HG03095 (cell line): ENCODE results near the gene ADGRG1.
A peak's percentile ranks its signal among the peaks of the same experiment; 100 is the strongest.

ENCODE experiments used
- ATAC-seq: cut with Tn5 transposase; IDR thresholded peaks from one replicate; pipeline ENCODE4 v1.9.1; 2021; ENCODE audit warnings: moderate library complexity; ENCODE audit not compliant: unreplicated experiment

Gene ADGRG1

DNA sequence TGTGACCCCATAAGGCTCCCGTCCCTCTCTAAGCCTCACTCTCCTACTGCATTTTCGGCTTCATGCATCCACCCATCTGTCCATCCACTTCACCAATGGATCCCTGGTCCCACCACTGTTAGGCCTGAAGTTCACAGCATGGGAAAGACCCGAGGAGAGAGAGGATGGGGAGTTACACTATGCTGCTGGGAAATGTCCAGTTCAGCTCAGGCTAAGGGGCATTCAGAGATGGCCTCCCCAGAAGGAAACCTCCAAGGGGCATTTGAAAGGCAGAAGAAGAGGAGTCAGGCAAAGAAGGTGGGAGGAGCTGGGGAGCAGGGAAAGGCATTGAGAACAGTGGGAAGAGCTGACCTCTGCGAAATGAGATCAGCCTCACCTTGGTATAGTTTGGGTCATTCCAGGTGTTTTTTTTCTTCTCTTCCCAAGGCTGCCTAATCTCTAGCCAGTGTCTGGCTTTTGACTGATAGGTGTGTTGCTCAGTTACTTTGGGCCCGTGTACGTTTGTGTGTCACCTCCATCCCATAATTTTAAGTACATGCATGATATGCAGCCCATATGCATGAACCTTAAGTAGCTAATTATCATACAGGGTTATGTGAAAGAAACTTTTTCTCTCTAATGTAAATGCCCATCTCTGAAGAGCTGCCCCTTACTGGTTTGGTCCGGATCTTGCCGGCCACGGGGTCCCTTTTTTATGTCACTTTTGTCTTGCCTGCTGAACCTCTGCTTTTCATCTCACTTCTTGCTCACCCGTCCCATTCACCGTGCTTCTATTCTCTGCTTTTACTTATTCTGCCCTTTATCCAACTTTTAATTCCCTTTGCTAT lies 54.6 kb downstream of the ADGRG1 start:
- no peak for ATAC-seq

DNA sequence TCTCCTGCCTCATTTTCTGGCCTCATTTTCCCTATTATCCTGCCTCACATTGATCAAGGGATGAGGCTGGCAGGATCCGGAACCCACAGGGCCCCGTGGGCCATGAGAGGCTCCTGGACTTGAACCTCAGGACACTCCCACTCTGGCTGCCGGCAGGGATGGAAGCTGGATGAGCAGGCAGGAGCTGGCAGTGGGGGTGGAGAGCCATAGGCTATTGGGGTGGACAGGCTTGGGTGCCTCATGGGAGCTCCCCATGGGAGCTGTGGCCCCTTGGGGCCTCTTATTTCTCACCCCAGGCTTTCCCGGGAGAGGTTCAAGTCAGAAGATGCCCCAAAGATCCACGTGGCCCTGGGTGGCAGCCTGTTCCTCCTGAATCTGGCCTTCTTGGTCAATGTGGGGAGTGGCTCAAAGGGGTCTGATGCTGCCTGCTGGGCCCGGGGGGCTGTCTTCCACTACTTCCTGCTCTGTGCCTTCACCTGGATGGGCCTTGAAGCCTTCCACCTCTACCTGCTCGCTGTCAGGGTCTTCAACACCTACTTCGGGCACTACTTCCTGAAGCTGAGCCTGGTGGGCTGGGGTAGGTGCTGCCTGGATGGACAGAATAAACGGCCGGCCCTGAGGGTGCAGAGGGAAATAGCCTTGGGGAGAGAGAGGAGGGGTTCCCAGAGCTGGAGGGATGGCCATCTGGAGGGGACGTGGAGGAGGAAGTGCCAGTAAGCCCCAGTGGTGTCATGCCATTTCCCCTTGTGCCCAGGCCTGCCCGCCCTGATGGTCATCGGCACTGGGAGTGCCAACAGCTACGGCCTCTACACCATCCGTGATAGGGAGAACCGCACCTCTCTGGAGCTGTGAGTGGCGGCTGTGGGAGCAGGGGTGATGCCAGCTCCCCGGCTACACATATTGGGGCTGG lies 55.5 kb downstream of the ADGRG1 start:
- ATAC-seq, result no peak

DNA sequence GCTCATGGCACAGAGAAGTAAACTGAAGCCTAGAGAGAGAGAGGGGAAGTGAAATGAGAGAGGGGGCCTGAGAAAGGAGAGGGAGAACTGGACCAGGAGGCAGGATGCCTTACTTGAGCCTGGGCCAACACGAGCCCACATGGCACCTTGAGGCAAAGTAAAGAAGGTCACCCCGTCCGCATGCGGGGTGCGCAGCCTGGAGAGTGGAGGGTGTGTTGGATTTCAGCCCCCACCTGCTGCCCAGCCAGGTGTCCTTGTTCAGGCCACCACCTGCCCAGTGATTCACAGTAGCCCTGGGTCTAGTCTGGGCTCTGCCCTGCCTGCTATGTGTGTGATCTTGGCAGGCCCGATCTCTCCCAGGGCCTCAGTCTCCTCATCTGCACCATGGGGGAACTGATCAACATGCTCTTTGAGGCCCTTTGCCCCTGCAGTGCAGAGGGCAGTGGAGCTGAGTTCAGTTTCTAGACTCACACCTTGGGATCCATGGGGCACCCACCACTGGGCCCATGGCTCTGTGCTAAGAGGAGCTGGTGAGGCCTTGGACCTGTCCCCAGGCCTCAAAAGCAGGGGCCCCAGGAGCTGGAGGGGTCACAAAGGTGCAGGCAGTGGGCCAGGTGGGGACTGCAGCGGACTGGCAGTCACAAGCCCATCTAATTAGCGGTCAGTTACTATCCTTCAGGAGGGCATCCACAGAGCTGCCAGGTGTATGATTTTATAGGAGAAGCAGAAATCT lies 56.4 kb downstream of the ADGRG1 start:
- ATAC-seq, result no peak

DNA sequence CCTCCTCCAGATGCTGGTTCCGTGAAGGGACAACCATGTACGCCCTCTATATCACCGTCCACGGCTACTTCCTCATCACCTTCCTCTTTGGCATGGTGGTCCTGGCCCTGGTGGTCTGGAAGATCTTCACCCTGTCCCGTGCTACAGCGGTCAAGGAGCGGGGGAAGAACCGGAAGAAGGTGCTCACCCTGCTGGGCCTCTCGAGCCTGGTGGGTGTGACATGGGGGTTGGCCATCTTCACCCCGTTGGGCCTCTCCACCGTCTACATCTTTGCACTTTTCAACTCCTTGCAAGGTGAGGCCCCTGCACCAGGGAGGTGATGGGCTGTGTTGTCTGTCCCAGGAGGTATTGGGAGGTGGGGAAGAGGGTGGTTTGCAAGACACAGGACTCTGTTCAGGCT lies 57.2 kb downstream of the ADGRG1 start:
- ATAC-seq, result no peak

DNA sequence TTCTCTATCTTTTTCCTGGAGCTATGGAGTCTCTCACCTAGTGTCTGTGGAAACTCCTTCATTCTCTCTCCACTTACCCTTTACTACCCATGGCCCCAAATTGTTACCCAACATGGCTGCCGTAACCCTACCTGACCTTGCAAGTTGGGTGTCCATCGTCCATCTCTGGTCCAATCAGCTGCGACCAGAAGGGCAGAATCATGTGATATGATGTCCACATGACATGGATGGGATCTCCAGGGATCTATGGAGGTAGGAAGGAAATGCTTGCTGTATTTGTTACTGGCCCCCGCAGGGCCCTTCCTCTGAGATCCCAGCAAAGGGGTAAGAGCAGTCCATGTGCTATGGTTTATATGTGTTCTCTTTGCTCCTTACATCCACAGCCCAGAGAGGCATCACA lies 58.1 kb downstream of the ADGRG1 start:
- ATAC-seq, result no peak

DNA sequence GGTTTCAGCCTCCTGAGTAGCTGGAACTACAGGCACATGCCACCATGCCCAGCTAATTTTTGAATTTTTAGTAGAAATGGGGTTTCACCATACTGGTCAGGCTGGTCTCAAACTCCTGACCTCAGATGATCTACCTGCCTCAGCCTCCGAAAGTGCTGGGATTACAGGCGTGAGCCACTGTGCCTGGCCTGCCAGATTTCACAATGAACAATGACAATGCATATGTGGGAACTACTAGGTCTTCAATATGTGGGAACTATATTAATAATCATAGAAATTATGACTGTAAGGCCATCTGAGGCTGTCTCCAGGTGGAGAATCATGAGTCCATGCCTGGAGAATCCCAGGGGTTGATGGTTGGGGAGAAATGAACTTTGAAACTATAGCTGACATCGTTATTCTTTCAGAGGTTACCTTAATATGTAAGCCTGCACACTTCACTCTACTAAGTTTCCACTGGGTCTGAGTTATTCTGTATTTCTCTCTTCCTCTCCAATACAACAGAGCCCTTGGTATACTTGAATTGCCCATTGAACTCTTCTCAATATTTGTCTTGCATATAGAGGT lies 59.0 kb downstream of the ADGRG1 start:
- no peak for ATAC-seq

DNA sequence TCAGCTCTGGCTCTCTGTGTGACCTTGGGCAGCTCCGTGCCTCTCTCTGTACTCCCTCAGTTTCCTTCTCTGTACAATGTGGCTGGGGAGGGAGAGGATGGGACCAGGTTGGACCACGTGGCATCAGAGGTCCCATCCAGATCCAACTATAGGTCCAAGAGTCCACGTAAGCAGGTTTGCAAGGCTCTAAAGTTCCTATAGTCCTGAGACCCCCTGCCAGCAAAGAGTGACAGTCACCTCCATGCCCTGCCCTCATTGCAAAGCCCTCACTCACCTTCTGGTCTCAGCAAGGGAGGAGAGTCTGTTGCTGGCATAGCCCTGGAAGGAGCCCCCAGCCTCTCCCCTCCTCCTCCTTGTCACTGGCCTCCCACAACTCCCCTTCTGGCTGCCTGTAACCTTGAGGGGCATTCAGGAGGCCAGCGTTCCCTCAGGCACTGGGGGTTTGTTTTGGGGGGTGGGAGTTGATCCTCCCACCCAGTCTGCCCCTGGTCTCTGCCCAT lies 60.1 kb downstream of the ADGRG1 start:
- no peak for ATAC-seq

DNA sequence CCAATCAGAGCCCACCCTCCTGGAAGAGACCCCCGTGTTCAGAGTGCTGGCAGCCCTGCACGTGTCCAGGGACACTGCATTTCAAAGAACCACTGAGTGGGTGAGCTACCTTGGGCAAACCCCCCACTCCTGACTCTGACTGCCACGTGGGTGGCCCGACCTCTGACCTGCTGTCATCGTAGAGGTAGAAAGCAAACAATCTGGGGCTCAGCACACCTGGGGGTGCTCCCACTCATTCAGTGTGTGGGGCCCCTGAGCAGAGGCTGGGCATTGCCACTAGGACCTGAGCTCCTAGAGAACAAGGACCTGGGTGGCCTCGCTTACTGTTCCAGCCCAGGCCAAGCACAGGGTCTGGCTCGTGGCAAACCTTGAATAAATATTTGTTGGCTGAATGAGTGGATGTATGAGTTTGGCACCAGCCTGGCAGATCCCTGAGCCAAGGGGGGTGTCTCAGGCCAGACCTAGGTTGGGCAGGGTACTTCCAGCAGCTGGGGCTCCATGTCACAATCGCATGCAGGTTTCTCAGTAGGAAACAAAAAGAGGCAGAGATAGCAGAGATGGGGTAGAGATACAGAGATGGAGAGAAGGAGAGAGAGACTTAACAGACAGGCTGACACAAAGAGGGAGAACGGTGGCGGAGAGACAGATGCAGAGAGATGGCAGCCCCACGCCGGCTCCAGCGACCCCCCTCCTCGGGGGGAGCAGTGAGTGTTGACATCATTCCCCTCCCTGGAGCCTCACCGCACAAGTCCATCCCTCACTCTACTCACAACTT lies 60.7 kb downstream of the ADGRG1 start:
- ATAC-seq, result no peak

DNA sequence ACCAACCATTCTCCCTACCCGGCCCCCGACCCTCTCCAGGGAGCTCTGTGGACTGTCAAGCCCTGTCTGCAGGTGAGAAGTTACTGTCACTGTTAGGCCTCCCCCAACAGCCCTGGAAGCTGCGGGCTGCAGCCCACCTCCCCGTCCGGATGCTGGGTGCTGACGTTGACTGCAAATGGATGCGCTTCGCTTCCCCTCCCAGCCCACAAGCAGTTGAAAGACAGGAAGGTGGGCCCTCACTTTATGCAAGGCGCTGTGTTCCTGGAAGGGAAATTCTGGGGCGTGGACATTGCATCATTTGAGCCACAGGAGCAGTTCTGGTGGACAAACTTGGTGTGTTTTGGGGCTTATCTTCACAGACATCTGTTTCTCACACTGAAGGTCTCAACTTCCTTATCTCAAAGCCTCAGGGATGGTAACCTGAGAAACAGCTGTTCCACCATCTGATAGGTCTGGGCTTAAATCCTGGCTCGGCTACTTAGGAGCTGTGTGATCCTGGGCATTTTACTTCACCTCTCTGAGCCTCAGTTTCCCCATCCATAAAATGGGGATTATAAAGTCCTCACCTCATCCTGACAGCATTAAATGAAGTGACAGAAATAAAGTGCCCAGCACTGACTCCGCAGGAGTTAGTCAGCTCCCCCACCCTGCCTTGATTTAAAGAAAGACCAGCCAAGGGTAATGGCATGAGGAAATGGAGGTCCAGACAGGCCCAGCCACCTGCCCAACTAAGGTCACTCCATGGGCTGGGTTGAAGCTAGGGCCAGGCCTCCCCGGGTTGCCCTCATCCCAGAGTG lies 61.5 kb downstream of the ADGRG1 start:
- ATAC-seq, result peak; percentile 80

DNA sequence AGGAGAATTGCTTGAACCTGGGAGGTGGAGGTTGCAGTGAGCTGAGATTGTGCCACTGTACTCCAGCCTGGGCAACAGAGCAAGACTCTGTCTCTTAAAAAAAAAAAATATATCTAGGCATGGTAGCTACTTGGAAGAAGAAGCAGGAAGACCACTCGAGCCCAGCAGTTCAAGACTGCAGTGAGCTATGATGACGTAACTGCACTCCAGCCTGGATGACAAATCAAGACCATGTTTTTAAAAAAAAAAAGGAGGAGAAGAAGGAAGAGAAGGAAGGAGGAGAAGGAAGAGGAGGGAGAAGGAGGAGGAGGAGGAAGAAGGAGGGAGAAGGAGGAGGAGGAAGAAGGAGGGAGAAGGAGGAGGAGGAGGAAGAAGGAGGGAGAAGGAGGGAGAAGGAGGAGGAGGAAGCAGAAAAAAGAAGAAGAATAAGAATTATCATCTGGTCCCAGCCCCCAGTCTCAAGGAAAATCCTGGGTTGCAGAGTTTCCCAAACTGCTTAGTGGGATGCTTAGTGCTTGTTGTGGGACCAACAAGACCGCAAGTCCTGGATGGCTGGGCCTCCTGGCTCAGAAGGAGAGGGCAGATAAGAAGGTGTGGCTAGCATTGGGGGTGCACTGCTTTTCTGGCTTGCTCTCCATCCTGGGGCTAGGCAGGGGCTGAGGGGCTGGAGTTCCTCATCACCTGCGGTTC lies 62.5 kb downstream of the ADGRG1 start:
- ATAC-seq, result no peak

DNA sequence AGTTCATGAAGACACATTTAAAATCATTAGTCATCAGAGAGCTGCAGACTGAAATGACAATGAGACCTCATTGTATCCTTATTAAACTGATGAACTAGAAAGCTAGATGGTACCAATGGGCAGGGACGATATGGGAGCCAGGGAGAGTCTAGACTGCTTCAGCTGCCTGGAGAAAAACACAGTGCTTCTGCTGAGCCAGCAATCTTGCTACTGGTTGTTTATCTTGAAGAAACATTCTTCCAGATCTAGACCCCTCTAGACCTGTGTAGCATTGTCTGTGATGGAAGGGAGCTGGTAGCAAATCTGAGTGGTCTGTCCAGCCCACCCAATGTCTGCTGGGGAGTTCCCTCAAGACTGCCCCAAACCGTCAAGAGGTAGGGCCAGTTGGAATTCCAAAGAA lies 64.2 kb downstream of the ADGRG1 start:
- ATAC-seq, result no peak

DNA sequence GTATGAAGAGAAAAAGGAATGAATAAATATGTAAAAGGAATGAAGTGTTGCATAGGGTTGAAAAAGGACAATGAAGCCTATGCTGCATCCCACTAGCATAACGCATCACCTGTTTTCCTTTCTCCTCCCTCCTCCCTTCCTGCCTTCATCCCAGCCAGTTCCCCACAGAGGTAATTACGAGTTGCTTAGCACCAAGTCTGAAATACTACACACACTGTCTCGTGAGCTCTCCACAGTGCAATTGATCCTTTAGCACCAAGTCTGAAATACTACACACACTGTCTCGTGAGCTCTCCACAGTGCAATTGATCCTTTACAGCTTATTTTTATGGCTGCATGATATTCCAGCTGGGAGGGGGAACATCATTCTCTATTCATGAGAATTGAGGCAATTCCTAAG lies 65.1 kb downstream of the ADGRG1 start:
- no peak for ATAC-seq

DNA sequence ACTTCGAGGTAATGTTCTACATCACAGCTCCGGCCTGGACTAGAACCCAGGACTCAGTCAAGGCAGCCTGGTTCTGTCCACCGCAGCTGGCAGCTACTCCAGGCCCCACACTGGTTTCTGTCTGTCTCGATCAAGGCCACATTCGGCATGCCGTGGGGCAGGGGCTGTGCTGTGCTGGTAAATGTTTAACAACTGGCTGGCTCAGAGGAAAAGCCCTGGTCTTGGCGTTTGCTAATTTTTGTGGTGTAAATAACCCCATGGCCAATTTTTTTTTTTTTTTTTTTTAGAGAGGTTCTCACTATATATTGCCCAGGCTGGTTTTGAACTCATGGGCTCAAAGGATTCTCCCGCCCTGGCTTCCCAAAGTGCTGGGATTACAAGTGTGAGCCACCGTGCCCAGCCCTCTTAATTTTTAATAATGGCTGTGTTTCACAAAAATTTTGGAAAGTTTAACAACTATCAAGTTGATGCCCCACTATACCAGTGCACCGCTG lies 65.8 kb downstream of the ADGRG1 start:
- ATAC-seq, result no peak

DNA sequence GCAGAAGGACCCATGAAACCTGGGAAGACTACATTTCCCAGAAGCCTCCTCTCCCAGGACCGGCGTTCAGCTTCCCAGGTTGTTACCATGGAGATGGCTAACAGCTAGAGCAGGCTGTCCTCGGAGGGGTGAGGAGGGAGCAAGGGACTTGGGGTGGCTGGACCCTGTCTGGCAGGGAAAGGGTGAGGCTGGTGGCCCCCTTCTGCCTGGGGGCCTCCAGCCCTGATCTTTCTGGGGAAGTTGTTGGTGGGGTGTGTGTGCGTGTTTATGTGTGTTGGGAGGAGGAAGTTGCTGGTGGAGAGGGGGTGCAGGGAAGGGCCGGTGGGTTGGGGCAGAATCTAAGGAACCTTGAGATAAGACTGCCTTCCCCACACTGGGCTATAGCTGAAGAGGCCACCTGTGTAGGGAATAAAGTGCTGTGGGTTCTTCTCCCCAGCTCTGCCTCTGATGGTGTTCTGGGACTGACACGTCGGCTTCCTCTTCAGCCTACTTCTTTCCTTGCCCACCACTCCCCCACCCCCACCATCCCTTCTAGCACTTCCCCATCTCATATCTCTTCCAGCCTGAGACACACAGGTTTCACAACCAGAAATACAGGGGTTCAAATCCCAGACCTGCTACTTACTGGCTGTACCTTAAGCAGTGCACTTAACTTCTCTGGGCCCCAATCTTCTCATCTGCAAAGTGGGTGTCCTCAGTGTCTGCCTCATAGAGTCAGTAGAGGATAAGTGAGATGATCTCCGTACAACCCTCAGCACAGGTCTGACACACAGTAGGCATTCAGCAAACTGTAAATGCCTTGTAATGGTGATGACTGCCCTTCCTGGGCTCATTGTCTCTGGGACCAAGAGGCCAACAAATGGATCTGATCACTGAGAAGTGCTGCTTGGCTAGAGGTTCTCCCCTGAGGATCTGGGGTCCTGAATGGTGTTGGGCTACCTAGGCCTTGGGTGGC lies 66.6 kb downstream of the ADGRG1 start, which contains the start of gene DRC7:
Gene DRC7, plus strand, starts transcription at position 82 of the 955 bp plus-strand sequence. CDS start 3,144 bp downstream, outside the sequence.
- ATAC-seq, result no peak

DNA sequence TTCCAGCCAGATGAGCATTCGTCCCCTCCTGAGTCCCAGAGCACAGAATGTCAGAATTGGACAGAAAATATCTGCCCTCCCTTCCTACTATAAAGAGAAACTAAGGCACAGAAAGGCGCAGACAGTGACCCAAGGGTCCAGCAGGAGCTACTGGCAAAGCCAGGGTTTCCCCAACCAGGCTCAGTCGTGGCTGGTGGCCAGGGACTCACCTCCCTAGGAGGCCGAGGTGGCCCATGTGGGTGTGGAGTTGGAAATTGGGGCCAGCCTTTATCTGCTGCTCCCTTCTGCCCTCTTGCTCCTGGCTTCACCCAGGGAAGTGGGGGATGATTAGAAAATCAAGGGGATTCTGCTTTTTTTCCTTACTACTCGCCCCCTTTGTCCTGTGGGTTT lies 67.2 kb downstream of the ADGRG1 start:
- ATAC-seq, result no peak

DNA sequence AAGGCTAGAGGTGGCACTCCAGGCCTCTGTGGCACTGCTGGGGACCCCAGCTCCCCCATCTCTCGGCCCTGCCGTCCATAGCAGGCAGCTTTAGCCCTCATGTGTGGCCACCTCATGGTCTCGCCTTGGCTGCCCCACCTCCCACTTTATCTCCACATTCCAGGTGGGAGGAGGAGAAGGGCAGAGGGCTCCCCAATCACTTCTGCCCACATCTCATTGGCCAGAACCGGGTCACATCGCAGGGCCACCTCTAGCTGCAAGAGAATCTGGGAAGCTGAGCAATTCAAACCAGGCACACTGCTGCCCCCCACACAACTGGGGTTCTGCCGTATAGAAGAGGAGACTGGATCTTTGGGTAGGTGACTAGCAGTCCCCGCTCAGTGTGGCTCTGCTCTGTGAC lies 67.8 kb downstream of the ADGRG1 start:
- ATAC-seq, result no peak

DNA sequence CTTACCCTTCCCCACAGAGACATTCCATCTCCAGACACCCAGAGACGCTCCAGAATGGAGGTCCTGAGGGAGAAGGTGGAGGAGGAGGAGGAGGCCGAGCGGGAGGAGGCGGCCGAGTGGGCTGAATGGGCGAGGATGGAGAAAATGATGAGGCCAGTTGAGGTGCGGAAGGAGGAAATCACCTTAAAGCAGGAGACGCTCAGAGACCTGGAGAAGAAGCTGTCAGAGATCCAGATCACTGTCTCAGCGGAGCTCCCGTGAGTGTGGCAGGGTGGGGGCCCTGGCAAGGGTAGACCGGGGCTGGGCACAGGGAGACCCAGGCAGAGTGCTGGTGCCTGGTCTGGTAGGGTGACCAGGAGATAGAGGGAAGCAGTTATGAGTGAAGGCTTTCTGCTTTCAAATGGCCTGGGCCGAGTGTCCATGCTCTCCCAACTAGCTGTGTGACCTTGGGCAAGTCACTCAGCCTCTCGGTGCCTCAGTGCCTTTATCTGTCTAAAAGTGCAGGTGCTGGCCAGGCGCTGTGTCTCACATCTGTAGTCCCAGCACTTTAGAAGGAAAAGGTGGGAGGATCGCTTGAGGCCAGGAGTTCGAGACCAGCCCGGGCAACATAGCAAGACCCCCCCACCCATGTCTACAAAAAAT lies 69.6 kb downstream of the ADGRG1 start:
- no peak for ATAC-seq
